Measurements from ENCODE around the gene ANKH.

Gene ANKH

DNA sequence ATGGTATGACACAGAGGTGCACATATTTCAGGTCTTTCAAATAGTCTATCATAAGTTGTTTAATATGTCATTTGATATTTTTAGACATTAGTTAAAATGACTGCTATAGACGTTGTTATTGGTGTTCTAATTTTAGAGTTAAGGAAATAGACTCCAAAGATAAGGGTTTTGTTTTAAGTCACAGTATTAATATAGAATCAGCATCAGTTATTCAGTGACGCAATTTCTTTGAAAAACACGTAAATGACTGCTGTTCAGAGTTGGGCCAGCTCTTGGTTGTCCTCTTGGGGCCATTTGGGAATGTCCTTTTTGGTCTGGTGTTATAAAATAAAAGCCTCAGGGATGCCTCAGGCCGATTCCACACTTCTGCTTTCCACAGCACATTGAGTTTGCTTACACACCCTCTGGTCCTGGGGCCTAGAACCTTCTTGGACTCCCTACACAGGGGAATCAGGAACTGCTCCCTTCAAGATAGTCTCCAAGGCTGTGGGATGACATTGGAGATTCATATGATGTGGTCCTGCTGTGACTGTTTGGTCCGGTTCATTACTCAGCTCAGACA, 192.7 kb downstream of the ANKH start:
- DNase-seq, result no peak

DNA sequence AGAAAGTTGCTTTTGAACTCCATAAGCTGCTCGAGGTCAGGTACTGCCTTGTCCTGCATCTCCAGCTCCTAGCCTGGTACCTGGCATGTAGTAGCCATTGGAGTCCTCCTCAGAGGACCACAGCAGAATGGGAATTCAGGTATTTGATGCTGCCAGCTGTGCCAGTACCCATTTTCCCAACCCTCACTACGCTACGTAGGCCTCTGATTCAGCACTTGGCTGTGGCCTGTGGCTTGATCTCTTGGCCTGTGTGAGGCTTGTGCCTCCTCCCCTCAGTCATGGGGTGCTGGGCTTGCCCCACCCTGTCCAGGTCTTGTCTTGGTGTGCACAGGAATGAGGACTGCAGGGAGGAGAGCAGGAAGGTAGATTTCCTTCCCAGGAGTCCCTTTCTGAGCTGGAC, 195.3 kb downstream of the ANKH start:
- no peak for DNase-seq

DNA sequence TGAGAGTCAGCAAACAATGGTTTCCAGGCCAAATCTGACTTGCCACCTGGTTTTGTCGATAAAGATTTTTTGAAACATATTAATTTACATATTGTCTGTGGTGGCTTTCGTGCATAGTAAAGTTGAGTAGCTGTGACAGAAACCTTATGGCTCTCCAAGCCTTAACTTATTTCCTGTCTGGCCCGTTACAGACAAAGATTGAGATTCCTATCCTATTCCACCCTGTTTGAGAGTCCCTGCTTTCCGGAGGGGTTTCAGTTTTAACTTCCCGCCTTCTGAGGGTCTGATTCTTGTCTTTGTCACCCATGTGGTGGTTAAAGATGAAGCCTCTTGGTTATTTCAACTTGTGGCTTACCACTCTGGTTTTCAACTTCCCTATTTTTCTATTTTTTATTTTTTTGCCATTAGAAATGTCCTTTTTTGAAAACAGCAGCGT, 195.7 kb downstream of the ANKH start:
- DNase-seq, result no peak

DNA sequence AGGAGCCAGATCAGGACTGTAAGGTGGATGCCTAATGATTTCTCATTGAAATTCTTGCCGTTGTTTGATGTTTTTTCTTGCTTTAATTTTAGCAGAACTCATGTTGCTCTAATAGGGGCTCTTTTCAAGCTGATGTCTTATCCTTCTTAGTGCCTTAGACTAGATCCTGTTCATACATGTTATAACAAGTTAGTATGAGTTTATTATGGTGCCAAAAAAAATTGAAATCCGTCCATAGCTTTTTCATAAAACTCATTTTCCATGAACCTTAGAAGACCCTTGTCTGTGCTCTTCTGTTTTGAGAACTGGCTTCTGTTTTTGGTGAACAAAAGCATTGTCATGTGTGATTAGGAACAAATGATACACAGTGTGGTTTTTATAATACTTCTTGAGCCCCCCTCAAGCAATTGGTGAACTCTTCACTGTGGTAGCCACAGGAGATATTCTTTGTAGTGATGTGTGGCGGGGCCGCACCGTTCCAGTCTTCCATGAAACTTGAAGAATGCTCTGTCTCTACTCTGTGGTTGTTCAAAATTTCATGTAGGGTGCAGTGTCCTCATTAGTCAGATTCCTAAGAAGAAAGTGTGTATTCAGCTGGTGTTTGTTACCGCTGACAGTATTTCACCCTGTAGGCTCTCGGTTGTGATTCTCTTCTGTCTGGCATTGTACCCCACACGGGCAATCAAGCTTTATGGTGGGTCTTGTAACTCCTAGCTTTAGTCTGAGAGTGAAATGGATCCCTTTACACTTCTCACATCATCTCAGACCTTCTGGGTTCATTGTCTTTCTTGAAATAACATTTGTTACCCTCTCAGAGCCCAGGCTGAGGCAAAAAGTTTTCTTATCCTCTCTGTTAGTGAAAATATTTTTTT, 196.4 kb downstream of the ANKH start:
- peak; percentile 58 for DNase-seq

DNA sequence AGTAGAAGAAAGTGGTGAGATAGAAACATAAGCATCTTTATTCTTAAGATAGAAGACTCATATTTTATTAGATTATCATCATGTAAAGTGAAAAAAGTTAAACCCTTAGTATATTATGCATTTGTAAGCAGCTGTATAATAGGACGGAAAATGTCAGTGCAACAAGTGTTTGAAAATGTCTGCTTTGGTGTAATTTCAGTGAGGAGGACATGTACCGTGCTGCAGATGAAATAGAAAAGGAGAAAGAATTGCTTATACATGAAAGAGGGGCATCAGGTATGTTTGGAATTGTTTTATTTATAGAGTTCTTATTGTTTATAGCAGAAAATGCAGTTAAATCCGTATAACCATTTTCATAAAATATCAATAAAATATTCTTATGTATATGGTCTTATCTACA, 198.1 kb downstream of the ANKH start:
- DNase-seq, result no peak

DNA sequence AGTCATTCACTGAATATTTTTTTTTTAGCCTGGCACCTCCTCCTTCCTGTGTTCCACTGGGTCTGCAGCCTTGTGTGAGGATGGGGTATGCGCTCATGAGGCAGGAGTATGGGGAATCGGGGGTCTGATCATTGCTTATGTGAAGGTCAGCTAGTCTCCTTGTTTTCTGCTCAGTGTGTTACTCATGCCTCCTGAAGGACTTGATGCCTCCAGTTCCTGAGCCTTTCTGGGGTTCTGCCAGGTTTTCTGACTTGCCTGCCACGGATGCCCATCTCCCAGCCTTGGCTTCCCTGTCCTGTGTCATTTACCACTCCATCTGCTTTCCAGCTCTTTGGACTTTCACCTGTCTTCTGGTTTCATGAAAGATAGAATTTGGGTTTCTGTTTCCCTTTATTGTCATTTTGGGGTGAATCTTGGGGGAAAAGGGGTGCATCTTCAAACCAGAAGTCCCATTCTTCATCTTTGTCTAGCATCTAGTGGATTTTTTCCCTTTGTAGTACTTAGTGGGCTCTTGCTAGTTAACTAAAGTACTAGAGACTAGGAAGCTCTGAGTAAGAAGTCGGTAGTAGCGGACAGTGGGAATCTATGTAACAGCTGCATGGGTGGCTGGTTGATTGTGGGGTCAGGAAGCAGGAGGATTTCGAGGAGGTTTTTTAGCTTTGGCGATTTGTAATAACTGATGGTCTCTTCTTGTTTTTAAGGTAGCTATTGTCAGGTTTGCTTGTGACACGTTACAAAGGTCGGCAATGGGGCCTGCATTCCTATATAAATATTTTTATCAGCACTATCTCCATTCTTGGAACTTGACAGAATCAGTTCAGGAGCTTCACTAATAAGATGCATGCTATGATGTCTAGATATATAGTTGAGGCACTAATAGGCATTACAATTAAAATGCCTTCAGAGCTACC, 198.8 kb downstream of the ANKH start:
- DNase-seq, result no peak

DNA sequence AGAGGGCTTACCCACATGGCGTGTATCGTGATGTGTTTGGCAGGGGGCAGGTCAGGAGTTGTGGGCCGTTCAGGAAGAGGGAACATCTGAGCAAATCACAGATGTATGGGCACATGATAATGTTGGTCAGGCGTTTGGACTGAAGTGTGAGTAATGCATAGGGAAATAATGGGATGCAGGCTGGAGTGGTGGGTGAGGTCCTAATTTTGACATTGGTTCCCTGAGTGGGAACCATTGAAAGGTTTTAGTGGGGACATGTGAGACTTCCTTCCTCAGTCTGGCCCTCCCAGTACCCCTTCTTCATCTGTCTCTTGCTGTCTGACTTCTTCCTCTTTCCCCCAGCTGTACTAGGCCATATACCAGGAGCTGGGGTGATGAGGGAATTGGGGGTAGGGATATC, 199.5 kb downstream of the ANKH start:
- DNase-seq, result no peak

DNA sequence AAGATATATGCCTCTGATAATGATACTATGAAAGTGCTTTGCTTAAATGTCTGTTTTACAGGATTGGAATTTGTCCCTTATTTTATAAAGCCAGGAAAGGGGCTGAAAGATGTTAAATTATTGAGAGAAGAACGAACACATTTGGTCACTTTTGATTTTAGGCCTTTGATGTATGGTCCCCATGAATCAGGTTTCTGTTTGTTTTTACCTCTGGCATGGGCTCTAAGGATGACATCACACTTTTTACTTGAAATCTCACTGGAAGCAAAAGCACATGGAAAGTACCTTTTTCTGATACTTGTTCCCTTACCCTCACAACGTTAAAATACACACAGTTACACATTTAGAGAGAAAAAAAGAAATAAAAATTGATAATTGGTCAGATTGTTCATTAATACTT, 200.2 kb downstream of the ANKH start:
- DNase-seq, result no peak

DNA sequence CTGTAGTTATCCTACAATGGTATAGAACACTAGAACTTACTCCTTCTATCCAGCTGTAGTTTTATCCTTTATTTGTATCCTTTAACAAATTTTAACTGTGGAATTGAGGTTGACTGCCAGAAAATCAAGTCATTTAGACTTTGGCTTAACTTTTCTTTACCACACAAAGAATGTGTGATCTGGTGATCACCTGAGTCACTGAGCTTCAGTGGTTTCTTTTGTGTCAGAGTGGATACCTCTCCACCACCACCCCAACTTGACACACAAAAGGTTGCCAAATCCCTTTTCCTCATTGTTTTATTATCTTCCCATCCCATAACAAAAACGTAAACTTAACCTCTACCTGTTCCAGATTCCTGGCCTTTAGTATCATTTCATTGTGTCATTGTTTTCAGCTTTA, 201.6 kb downstream of the ANKH start:
- no peak for DNase-seq

DNA sequence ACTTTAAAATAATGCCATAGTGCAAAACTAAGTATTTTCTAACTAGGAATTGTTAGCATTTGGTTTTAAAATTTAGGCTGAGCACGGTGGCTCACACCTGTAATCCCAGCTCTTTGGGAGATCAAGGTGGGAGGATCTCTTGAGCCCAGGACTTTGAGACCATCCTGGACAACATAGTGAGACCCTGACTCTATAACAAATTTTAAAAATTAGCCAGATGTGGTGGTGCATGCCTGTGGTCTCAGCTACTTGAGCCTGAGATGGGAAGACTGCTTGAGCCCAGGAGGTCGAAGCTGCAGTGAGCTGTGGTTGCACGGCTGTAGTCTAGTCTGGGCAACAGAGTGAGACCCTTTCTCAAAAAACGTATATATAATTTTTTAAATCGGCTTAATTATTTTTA, 202.2 kb downstream of the ANKH start:
- no peak for DNase-seq

DNA sequence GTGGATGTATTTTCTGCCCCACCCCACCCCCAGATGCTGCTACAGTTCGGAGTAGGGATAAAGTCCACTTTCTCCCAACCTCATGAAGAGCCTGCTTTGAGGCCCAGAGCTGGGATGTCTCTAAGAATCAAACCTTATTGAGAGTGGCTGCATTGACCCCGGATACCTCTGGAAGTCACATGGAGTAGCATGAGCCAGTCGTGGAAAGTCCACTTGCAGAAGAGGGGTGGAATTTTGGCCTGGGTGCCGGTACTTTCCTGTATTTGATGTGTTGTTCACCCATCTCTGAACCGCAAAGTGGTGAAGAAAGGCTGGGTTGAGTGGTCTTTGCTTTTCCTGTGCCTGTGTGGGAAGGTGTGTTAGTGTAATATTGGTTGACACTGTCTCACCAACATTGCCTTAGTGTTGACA, 203.4 kb downstream of the ANKH start:
- DNase-seq, result no peak

DNA sequence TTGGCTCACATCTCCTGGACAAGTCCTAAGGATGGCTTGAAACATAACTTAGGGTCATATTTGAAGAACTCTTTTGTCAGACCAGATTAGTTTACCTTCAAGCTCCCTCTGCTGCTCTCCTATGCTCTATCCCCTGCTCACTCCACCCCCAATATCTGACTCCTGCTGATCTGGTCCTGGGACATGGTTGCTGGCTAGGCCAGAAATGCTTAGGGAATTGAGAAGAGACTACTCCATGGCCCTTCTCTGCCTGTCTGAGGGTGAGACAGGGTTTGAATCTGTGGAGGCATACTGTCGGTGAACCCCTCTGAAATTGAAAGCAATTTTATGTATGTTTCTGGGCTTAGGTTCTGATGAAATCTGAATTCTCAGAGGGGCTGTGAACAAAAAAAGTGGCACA, 203.8 kb downstream of the ANKH start:
- DNase-seq, result no peak

DNA sequence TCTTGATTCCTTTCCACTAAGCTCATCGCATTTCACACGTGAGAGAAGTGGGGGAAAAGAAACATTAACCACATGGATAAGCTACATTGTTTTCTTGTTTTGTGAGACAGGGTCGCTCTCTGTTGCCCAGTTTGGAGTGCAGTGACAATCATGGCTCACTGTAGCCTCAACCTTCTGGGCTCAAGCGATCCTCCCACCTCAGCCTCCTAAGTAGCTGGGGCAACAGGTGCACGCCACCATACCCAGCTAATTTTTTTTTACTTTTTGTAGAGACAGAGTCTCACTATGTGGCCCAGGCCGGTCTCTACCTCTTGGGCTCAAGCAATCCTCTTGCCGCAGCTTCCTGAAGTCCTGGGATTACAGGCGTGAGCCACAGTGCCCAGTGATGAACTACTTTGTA, 204.3 kb downstream of the ANKH start:
- no peak for DNase-seq

DNA sequence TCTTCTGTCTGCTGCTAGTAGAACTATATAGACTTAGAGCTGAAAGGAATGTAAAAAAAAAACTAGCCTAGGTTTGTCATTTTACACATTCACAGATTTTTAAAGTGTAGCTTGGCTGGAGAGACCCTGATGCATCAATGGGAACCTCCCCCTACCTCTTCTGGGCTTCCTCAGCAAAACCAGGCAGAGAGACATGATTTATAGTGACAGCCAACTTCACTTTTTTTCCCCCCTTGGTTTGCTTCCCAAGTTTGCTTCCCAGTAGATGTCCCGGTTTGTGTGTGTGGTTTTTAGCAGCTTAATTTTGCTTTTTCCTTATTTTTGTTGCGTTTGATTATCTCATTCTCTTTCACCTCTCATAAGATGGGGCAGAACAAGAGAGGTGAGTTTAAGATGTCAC, 205.2 kb downstream of the ANKH start:
- no peak for DNase-seq

DNA sequence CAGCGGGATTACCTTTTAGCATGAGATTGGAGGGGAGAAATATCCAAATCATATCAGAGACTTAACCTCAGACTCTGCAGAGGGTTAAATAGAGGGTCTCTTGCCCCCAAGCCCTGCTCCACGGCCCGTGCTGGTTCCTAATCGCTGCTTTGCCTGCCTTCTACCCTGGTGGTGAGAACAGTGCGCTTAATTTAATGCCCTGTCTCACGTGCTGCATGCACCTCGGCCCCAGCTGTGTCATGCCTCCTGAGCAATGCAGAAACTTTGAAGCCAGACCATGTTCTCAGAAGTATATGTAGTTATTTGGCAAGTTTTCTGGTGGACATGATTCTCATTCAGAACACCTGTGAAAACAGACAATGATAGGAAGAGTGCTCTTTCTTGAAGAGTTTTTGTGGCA, 205.6 kb downstream of the ANKH start:
- no peak for DNase-seq

DNA sequence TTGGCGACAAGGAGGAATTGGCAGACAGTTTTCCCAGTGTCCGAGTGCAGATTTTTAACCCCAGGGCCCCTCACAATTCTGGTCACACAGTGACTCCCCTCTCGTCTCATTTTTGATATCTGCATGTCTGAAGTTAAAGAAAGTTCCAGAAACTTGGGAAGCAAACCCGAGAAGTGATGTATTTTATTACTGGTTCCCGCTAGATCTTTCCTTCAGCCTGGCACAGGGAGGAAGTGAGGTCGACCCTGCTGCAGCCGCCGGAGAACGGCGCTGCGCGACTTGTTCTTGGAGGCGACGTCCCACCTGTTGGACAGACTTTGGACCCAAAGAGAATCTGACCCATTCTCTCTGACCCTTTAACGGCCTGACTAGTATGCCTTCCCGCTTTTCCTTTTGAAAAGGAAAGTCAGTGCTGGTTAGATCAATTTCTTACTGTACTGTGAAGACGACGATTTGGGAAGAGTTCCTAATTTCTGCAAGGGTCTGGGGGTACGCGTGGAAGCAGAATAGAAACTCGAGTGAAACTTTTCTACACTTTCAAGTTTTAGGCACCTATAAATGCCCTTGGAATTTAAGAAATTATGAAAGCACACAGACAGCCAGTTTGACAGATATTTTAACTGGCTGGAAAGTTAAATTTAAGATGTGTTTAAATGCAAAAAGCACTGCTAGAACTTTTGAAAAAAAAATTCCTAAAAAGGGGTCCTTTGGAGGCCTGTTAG, 206.3 kb downstream of the ANKH start:
- no peak for DNase-seq

DNA sequence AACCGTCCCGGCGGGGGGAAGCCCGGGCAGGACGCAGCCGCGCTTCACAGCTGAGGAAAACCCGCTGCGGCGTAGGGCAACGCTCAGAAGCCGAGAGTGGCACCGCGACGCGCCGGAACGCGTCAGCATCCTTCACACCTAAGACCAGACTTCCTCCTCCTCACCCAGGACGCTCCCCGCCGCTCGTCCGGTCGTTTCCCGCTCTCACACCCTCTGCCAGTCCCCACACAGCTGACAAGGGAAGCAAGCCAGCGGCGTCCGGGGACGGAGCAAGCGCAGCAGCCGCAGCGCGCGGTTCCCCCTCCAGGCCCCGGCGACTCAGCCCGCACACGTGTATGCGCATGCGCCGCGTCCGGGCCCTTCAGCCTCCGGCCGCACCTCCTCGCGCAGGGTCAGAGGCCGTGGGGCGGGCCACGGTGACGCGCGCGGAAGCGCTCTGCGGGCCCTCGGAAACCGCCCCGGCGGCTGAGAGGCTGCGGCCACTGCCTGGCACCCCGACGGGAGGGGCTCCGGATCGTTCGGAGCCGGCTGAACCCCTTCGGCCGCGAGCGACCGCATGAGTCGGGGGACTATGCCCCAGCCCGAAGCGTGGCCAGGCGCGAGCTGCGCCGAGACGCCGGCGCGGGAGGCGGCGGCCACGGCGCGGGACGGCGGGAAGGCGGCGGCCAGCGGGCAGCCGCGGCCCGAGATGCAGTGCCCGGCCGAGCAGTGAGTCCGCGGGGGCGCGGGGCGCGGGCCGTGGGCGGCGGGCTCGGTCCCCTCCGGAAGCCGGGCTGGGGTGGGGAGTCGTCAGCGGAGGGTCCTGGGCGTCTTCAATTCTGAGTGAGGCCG, 207.1 kb downstream of the ANKH start, which contains the start of gene OTULIN:
Gene OTULIN (plus strand): TSS at position 449 of the 831 bp plus-strand sequence. CDS start 108 bp downstream, at position 557.
- peak; percentile 90 for DNase-seq

DNA sequence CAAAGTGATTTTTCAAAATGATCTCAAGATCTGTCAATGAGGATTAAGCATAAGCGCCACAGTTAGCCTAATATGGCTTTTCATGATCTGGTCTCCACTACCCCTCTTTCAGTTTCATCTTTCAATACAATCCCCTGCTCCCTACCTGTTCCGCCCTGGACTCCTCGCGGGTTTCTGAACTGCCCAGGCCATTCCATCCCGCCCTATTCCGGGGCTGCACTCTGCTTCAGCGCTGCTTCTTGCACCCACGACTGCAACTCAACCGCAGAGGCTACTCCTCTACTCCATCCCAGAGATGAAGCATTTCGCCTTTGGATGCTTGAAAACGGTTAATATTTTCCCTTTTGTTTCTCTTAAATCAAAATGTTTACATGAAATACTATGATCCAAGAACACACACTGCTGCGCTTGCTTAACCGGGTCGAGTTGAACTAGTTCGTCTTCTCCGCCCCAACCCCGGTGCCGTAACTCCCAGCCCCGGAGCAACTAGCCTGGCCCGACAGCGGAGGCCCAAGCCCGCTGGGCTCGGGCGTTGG, 207.8 kb downstream of the ANKH start:
- DNase-seq, result no peak

DNA sequence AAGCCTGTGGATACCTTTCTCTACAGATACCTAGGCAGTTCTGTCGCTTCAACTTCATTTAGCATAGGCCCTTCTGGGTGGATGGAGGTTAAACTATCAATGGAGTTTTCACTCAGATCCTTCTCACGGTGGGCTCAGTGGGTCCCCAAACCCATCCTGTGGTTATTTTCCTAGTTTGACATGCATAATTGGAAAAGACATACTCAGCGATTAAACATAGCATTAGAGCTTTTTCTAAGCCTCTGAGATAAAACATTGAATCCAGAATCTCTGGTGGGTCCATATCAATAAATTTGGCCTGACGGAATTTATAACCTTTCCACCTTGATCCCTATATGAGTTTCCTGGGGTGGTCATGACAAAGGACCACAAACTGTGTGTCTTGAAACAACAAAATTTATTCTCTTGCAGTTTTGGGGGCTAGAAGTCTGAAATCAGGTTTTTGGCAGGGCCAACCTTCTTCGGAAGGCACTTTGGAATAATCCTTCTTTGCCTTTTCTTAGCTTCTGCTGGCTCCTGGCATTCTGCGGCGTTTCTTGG, 208.8 kb downstream of the ANKH start:
- no peak for DNase-seq

DNA sequence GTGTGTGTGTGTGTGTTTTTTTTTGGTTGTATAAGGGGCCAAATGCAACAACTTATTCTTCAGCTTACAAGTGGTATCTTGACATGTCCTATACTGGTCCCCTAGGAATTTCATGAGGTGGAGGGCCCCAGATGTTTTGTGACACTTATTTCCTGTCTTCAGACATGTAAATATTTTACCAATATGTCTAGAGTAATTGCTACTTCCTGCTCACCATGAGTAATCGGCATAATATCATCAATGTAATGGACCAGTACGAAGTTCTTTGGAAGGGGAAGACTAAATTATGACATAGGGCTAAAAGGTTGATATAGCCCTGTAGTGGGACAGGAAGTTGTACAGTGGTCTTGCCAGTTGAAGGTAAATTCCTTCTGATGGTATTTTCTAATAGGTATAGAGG, 210.7 kb downstream of the ANKH start:
- no peak for DNase-seq
